GM12873 (cell line): Measurements from ENCODE around the gene SYT8.

Experiments
- TF ChIP-seq, protein P1 (sequence below): IDR thresholded peaks from 2 replicates; pipeline ENCODE4 v1.5.1; 2012; ENCODE audit warnings: low read depth, mild to moderate bottlenecking, moderate library complexity, low read length, control low read depth; ENCODE audit not compliant: insufficient read depth; ENCODE audit errors: missing control alignments

Gene SYT8

DNA sequence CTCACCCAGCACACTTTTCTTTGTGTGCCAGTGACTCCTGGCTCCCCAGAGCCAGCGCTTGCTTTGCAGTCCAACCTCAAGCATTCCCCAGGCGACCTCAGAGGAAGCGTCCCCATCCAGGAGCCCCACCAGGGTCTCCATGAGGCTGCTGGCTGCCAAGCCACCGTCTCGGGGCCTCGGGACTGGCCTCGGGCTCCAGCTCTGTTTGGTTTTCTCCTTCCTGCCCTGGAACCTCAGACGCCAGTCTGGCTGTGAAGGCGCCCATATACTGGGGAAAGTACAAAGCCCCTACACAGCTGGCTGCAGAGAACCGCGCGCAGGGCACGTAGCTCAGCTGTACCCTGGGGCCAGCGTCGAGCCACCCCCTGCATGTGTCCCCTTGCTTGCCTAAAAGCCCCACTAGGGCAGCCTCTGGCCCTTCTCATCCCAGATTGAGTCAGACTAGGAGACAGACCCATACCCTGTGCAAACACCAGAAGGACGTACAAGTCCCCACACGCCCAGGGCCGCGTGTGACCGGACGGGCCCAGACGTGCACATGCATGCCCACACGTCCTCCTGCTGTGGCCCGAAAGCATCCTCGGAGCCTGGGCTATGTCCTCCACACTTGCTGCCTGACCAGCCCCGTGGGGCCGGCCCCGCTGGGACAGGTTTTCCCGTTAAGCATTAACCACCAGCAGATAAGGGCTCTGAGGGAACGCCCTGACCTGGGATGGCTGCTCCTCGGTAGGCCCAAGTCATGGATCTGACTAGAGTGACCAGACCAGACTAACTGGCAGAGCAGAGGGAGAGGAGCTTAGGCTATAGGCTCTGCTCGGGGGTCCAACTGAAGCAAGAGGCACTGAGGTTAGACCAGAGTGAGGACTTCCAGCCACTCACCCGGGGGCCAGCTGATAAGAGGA lies 4.2 kb upstream of the SYT8 start:
- TF ChIP-seq, protein P1, sequence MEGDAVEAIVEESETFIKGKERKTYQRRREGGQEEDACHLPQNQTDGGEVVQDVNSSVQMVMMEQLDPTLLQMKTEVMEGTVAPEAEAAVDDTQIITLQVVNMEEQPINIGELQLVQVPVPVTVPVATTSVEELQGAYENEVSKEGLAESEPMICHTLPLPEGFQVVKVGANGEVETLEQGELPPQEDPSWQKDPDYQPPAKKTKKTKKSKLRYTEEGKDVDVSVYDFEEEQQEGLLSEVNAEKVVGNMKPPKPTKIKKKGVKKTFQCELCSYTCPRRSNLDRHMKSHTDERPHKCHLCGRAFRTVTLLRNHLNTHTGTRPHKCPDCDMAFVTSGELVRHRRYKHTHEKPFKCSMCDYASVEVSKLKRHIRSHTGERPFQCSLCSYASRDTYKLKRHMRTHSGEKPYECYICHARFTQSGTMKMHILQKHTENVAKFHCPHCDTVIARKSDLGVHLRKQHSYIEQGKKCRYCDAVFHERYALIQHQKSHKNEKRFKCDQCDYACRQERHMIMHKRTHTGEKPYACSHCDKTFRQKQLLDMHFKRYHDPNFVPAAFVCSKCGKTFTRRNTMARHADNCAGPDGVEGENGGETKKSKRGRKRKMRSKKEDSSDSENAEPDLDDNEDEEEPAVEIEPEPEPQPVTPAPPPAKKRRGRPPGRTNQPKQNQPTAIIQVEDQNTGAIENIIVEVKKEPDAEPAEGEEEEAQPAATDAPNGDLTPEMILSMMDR, result no peak

DNA sequence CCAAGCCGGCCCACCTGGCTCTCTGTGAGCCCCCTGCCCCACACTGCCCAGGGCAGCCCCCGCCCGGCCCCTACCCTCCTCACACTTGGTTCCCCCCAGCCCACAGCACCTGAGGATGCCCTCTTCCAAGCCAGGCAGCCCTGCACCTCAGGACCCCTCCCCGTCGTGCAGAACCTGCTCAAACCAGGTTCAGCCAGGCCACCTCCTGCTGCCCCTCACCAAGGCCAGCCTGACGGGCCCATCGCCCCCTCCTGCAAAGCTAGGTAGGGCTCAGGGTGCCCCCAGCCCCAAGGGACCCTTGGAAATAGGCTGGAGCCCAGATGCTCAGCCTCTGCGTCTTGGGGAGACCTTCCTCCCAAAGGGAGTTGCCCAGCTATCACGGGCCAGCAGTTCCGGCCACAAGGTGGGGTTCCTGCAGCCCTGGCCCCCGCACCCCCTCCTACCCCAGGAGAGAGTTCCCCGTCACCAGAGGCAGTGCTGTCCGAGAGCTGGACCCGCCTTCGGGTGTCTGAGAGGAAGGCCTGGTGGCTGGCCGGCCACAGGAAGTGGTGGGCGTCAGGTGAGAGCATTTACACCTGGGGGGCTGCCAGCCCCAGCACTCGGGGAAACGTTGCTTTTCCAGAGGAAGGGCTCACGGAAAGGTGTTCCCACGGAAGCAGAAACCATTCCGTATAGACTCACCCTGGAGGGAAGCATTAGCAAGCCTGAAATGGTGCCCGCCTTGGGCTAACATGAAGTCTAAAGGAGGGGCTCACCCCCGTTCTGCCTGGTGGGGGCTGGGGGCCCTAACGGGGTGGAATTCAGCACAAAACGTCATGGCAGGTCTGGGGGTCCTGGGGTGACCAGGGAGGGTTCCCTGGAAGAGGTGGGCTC lies 3.2 kb upstream of the SYT8 start:
- TF ChIP-seq, protein P1, result no peak

DNA sequence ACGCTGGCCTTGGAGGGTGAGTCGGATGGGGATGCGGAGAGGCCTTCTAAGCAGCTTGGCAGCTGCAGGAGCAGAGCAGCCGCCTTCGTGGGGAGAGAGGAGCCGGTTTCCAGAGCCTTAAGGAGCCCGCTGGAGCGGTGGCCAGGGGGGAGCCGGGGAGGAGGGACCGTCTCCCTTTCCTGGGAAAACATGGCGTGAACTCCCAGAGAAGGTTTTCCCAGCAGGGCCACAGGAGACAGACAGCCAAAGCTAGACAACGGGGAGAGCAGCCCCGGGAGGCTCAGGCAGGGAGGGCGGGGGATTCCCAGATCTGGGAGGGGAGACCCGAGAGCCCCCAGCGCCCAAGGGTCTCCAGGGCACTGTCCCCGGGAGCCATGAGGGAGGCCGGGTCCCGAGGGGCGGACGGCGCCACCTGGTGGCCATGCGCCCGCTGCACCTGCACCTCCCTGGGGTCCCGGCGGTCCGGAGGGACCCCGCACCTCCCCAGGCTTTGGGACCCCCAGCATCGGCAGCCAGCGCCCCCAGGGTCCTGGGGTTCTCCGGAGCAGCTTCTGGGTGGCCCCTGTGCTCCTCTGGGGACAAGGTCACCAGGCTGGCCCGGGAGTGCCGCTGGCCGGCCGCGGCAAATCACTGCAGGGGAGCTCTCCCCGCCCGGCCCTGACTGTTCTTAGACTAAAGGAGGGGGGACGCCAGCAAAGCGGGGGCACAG lies 2.4 kb upstream of the SYT8 start:
- TF ChIP-seq, protein P1, result peak; percentile 87

DNA sequence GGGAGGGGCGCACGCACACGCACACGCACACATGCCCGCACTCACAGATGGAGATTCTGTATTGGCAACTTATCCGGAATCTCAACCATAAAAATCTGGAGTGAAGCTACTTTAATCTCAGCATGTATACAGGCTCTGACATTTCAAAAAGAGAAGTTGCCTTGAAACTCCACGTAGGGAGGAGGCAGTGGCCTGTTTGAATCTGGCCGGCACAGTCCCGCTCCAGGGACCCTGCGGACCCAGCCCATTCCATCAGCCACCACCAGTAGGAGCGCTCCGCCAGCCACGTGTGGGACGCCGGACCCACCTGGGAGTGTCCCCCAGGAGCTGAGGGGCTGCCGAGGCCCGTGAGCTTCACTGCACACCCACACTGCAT lies 1.9 kb upstream of the SYT8 start:
- TF ChIP-seq, protein P1, result no peak

DNA sequence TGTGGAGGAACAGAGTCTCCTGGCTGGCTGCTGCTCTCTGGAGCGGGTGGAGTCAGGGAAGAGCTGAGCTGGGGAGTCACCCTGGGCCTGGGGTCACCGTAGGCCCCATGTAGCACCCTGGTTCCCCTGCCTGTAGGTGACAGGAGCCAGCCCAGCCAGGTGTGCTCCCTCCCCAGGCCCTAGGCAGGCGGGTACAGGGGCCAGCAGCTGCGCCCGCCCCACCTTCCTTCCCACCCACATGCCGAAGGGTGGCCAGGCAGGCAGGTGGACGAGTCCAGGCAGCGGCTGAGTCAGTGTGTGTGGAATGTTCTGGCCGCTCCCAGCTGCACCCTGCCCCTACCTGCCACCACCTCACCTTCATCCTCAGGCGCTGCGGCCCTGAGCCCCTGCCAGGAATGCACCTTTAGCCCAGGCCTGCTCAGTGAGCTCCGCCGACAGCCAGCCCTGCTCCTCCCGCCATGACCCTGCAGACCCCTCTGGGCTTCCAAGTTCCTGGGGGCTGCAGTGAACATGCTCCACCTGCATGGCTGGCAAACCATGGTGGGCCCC lies 654 bp upstream of the SYT8 start:
- TF ChIP-seq, protein P1, result no peak

DNA sequence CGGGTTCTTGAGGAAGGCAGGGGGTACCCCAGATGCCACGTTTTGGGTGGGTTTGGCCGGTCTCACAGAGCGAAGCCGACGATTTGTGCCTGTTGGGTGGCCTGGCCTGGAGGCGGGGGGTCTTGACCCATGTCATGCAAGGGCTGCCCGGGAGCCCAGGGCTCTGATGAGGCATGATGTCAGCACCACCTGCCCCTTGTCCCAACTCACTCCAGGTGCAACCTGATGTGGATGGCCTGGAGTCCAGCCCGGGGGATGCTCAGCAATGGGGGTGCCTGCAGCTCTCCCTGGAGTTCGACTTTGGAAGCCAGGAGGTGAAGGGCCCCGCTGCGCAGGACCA lies 851 bp downstream of the SYT8 start:
- TF ChIP-seq, protein P1, result no peak
